T-cell (primary cell): Measurements from ENCODE around the gene BTN2A1. TPM values are rescaled to one million over a fixed set of nuclear protein-coding genes. Genes with fewer than 3 reads are reported as not detected.
"Not testable (repeated sequence)": the region's sequence is repeated elsewhere in the genome, so short reads cannot be mapped to it uniquely, and the experiment has no call there.

Source experiments
- ATAC-seq, 4 experiments: fragments of 200-7000 bp in 3 of 4; fragments of 150-1000 bp in 1 of 4; cut with Tn5 transposase; replicated peaks in 1 of 4; 1 replicate in 3 of 4; 2 replicates in 1 of 4; pipeline ENCODE4 v1.10.0; 2021; ENCODE audit warnings: moderate library complexity in 3 of 4, mild to moderate bottlenecking in 2 of 4, moderate number of reproducible peaks in 1 of 4
- CTCF ChIA-PET, 2 donors: fragments of 300-600 bp; sonication (Branson Sonifier 250); formaldehyde crosslinking; loops; one replicate each; lab custom pipeline; 2022; ENCODE audit warnings: antibody characterized with exemption in 2 of 2; lab: Charles Lee
- POLR2A ChIA-PET, 2 donors: fragments of 300-600 bp; sonication (Branson Sonifier 250); formaldehyde crosslinking; loops; one replicate each; lab custom pipeline; 2022; ENCODE audit warnings: antibody characterized with exemption in 2 of 2; lab: Charles Lee
- DNase-seq, 35 experiments: peaks; one replicate each; pipeline versions ENCODE4 v3.0.0 to v3.0.0-alpha.2; 2013 to 2023
- H3K27ac ChIP-seq: one replicate; pipeline ENCODE4 v1.5.1; 2013; ENCODE audit warnings: low read length
- H3K27me3 ChIP-seq, 2 experiments: replicated peaks in 1 of 2; 1 replicate in 1 of 2; 2 replicates in 1 of 2; pipeline versions ENCODE4 v1.6.1 to v1.7.0; 2013; ENCODE audit warnings: low read length in 1 of 2, mixed read lengths in 1 of 2; ENCODE audit not compliant: control insufficient read depth in 2 of 2, insufficient read depth in 2 of 2; ENCODE audit errors: extremely low read depth in 1 of 2
- H3K36me3 ChIP-seq, 2 donors: 1 replicate in 1 of 2; 2 replicates in 1 of 2; pipeline versions ENCODE4 v1.6.1 to v1.7.0; 2013; ENCODE audit warnings: low read length in 1 of 2; ENCODE audit not compliant: control insufficient read depth in 2 of 2, insufficient read depth in 1 of 2; ENCODE audit errors: extremely low read depth in 1 of 2
- H3K4me1 ChIP-seq, 2 experiments: 1 replicate in 1 of 2; 2 replicates in 1 of 2; pipeline versions ENCODE4 v1.6.1 to v1.7.0; 2013; ENCODE audit warnings: low read length in 2 of 2, mixed read lengths in 1 of 2; ENCODE audit not compliant: insufficient read depth in 2 of 2, control insufficient read depth in 1 of 2; ENCODE audit errors: extremely low read depth in 1 of 2
- H3K4me3 ChIP-seq, 2 donors: 1 replicate in 1 of 2; 2 replicates in 1 of 2; pipeline versions ENCODE4 v1.5.1 to v1.7.0; 2013; ENCODE audit warnings: mild to moderate bottlenecking in 2 of 2, low read length in 1 of 2, moderate library complexity in 1 of 2; ENCODE audit not compliant: control insufficient read depth in 1 of 2; ENCODE audit errors: extremely low read depth in 1 of 2
- H3K9me3 ChIP-seq: 2 replicates; pipeline ENCODE4 v1.7.0; 2013
- H3K27ac Mint-ChIP-seq, 2 donors: one replicate each; pipeline ENCODE4 v1.8.0; 2020 to 2021; ENCODE audit warnings: mild to moderate bottlenecking in 2 of 2, mixed read lengths in 2 of 2
- H3K27me3 Mint-ChIP-seq, 2 donors: one replicate each; pipeline ENCODE4 v1.8.0; 2021 to 2022; ENCODE audit warnings: mixed read lengths in 2 of 2
- H3K36me3 Mint-ChIP-seq: one replicate; pipeline ENCODE4 v1.8.0; 2021; ENCODE audit warnings: mixed read lengths
- H3K4me1 Mint-ChIP-seq, 3 donors: one replicate each; pipeline ENCODE4 v1.8.0; 2020 to 2022; ENCODE audit warnings: mixed read lengths in 3 of 3, mild to moderate bottlenecking in 1 of 3
- H3K4me3 Mint-ChIP-seq, 3 donors: one replicate each; pipeline ENCODE4 v1.8.0; 2020 to 2022; ENCODE audit warnings: mild to moderate bottlenecking in 3 of 3, mixed read lengths in 3 of 3, moderate library complexity in 3 of 3
- H3K9me3 Mint-ChIP-seq, 3 donors: one replicate each; pipeline ENCODE4 v1.8.0; 2020 to 2022; ENCODE audit warnings: mixed read lengths in 3 of 3
- WGBS: methylation state at CpG from one replicate; pipeline ENCODE4 v1.1.5; 2013; ENCODE audit warnings: missing lambda C conversion rate; ENCODE audit not compliant: insufficient coverage; 5-methylcytosine and 5-hydroxymethylcytosine counted together
- total RNA-seq, 35 experiments: library from RNA in 6 of 35; stranded (reverse) in 6 of 35; fragments of 120-200 nt in 1 of 35; gene quantifications; one replicate each; pipeline versions ENCODE4 v1.2.1 to v1.2.4 and lab custom pipeline; 2013 to 2026

BTN2A1 gene
- total RNA-seq, 5 donors from 2014 or later (not counting 1 experiment from before 2014, with no cell fraction given), result 36.1 to 53.4 (median 47.9) TPM

DNA sequence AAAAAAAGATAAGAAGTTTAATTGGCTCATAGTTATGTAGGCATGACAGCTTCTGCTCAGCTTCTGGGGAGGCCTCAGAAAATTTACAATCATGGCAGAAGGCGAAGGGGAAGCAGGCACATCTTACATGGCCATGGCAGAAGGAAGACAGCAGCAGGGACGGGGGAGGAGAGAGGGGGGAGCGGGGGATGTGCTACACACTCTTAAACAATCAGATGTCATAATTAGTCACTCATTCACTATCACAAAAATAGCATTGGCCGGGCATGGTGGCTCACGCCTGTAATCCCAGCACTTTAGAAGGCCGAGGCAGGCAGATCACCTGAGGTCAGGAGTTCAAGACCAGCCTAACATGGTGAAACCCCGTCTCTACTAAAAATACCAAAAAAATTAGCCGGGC, 53.3 kb downstream of the BTN2A1 start:
- POLR2A ChIA-PET, H3K4me1 Mint-ChIP-seq, H3K36me3 Mint-ChIP-seq, H3K4me1 ChIP-seq, ATAC-seq, H3K9me3 ChIP-seq, H3K9me3 Mint-ChIP-seq, H3K27me3 ChIP-seq, DNase-seq, H3K36me3 ChIP-seq, H3K27ac Mint-ChIP-seq, H3K4me3 Mint-ChIP-seq, H3K4me3 ChIP-seq, H3K27me3 Mint-ChIP-seq, H3K27ac ChIP-seq: not testable (repeated sequence)
- CTCF ChIA-PET, result interaction anchor here in 1 of 2 donors (0.7 kb wide), 1 partner anchor 93 kb away, joined by 10 read pairs; no protein-coding TSS in a partner anchor
- no CpG with 5 or more reads among the region's 8 CpGs for WGBS

DNA sequence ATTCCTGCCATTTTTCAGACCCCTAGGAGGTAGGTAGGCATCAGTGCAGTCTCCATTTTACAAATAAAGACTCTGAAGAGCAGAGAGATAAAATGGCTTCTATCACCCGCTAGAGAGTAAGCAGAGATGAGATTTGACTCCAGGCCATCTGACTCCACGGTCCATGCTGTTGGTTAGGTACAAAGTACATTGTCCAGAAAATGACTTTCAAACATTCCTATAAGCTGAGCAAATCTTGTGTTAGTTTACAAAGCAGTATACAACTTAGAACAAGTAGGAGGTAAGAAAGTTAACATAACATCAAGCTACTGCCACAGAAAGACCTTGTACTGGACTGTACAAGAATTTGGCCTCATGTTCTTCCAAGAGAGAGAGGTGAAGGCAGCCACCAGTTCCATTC, 57.2 kb downstream of the BTN2A1 start:
- Mint-ChIP-seq H3K27ac (no peak overlapping the region), H3K9me3 (no peaks in the 10 kb centered on the region), H3K4me3 (no peak overlapping the region), H3K36me3 (no peaks in the 10 kb centered on the region), H3K4me1 (peaks cover 2 to 3% (median 3%) of the 10 kb centered on the region in 3 donors), H3K27me3 (no peaks in the 10 kb centered on the region)
- Histone ChIP-seq H3K27ac (no peak overlapping the region), H3K27me3 (no peaks in the 10 kb centered on the region), H3K36me3 (no peaks in the 10 kb centered on the region), H3K4me1 (peaks cover under 1 to 2% of the 10 kb centered on the region in 2 experiments), H3K9me3 (no peaks in the 10 kb centered on the region), H3K4me3 (no peak overlapping the region)
- no peak for DNase-seq
- no peak for ATAC-seq
- no CpG with 5 or more reads among the region's 2 CpGs for WGBS
- ChIA-PET POLR2A (interaction anchor here in 1 of 2 donors (0.7 kb wide), 1 partner anchor 61 kb away, joined by 3 read pairs; no protein-coding TSS in a partner anchor), CTCF (interaction anchor here in 1 of 2 donors (0.5 kb wide), 1 partner anchor 29 kb away, joined by 7 read pairs; no protein-coding TSS in a partner anchor)

GRCh38 chr6:26516481-26517427, 59.0 kb downstream of the BTN2A1 start:
- Histone ChIP-seq H3K27ac (no peak overlapping the region), H3K27me3 (no peaks in the 10 kb centered on the region), H3K9me3 (no peaks in the 10 kb centered on the region), H3K4me3 (no peak overlapping the region), H3K4me1 (peaks cover 6% of the 10 kb centered on the region in 2 experiments), H3K36me3 (no peaks in the 10 kb centered on the region)
- no peak for DNase-seq
- Mint-ChIP-seq H3K4me3 (no peak overlapping the region), H3K36me3 (no peaks in the 10 kb centered on the region), H3K27me3 (no peaks in the 10 kb centered on the region), H3K4me1 (peaks cover 13 to 20% (median 14%) of the 10 kb centered on the region in 3 donors), H3K27ac (no peak overlapping the region), H3K9me3 (no peaks in the 10 kb centered on the region)
- 88% methylated on average over 4 of the region's 9 CpGs for WGBS
- ChIA-PET CTCF (interaction anchor here (0.6 kb wide), 2 partner anchors 18 to 181 kb away, joined by 3 to 4 read pairs; no protein-coding TSS in a partner anchor), POLR2A (interaction anchor here (0.6 to 0.7 kb wide), 7 partner anchors 13 to 964 kb away, joined by 3 to 15 read pairs (median 7); partner anchors contain the start of gene ZNF184 (in 1 of the 2))
- ATAC-seq, result no peak

Other genes starting within 250 kb of the BTN2A1 start
- gene BTN3A2, start 92.8 kb upstream of the BTN2A1 start, total RNA-seq, result 100 to 1,000 TPM; 135 to 314 (median 224) TPM
- 10 to 100 TPM; 18.6 to 29.2 (median 21.3) TPM for gene BTN2A2, start 74.8 kb upstream of the BTN2A1 start, total RNA-seq
- 100 to 1,000 TPM; 205 to 270 (median 210) TPM for gene BTN3A1, start 55.7 kb upstream of the BTN2A1 start, total RNA-seq
- gene BTN3A3, start 17.5 kb upstream of the BTN2A1 start, total RNA-seq, result 100 to 1,000 TPM; 115 to 172 (median 142) TPM
- not detected for gene BTN1A1, start 42.3 kb downstream of the BTN2A1 start, total RNA-seq
- gene HMGN4, start 80.4 kb downstream of the BTN2A1 start, total RNA-seq, result 10 to 100 TPM; 49.2 to 92.5 (median 62.7) TPM
- gene ABT1, start 139.0 kb downstream of the BTN2A1 start, total RNA-seq, result 10 to 100 TPM; 27.6 to 36.4 (median 35.6) TPM
- gene ZNF322, start 201.8 kb downstream of the BTN2A1 start, total RNA-seq, result 10 to 100 TPM in 3 of 5 donors, 1 to 10 TPM in 2; 2.9 to 17.9 (median 14.7) TPM